ENCODE measurements around the gene PLAAT5. TPM values are rescaled to one million over a fixed set of nuclear protein-coding genes. Genes with fewer than 3 reads are reported as not detected.

PLAAT5 gene
- total and polyA plus RNA-seq, 2 donors (not counting 3 experiments of a cell fraction or from before 2014, with no cell fraction given): not detected

DNA sequence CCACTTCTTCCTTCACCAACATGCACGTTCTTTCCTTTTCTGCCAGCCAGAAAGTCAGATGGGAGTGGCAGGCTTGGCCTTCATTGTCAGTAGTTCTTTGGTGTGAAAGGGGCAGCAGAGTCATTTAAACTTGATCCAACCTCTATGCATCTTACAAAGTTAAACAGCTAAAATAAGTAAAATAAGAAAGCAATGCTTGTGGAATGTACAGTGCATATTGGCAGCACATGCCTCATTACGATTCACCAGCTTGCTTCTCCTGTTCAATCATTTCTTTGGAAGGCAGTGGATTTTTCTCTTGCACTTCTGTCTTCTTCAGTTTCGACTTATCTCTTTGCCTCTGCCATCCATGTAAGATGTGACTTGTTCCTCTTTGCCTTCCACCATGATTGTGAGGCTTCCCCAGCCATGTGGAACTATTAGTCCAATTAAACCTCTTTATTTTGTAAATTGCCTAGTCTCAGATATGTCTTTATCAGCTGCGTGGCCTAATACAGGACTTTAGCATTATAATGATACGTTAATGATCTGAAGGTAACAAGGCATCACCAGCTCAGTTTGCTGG lies 29.7 kb upstream of the PLAAT5 start:
- Histone ChIP-seq H3K4me2 (ENCODE audit: insufficient read depth, low read length) (no peak overlapping the region), H3K27ac (ENCODE audit: insufficient read depth, low read depth, low read length) (no peak overlapping the region), H3K4me3 (replicated peaks in 1 of 3; ENCODE audit: insufficient read depth in 1 of 3, low read depth in 1 of 3, low read length in 3 of 3) (no peak overlapping the region), H3K27me3 (ENCODE audit: control insufficient read depth in 2 of 2, insufficient read depth in 2 of 2, low read length in 2 of 2) (peaks cover 0 to 7% of the 10 kb centered on the region in 2 experiments), H3K9ac (replicated peaks; ENCODE audit: extremely low read depth, insufficient read depth, low read length) (no peak overlapping the region), H3K79me2 (ENCODE audit: control insufficient read depth, insufficient read depth, low read length) (no peaks in the 10 kb centered on the region), H2AFZ (ENCODE audit: low read depth, low read length) (no peak overlapping the region), H3K9me1 (replicated peaks; ENCODE audit: control insufficient read depth, extremely low read depth, insufficient read depth, low read length) (no peaks in the 10 kb centered on the region), H3K4me1 (ENCODE audit: control insufficient read depth, extremely low read depth, insufficient read depth, low read length) (no peaks in the 10 kb centered on the region), H3K36me3 (ENCODE audit: control insufficient read depth in 2 of 2, extremely low read depth in 1 of 2, insufficient read depth in 2 of 2, low read length in 2 of 2) (no peaks in the 10 kb centered on the region), H4K20me1 (replicated peaks; ENCODE audit: control insufficient read depth, extremely low read depth, insufficient read depth, low read length) (no peaks in the 10 kb centered on the region), H3K9me3 (replicated peaks; ENCODE audit: control insufficient read depth, insufficient read depth, low read length) (no peaks in the 10 kb centered on the region)
- FAIRE-seq (no peak), DNase-seq (ENCODE audit: low read depth, low spot score) (no peak)
- intact Hi-C loops (cut with micrococcal nuclease) (no loop called here), dilution Hi-C loops (cut with MboI; ENCODE audit: extremely low pct_ligation_motif_present, low sequenced_read_pairs) (no loop called here)
- ChIA-PET CTCF (no interaction called here), POLR2A (no interaction called here)
- TF ChIP-seq GATA2 (IDR thresholded peaks at IDR 0.05; ENCODE audit: insufficient read depth, insufficient read length, low read depth, low read length) (no peak), POLR2A (IDR thresholded peaks at IDR 0.05; ENCODE audit: low read depth, low read length) (no peak), JUN (IDR thresholded peaks at IDR 0.05; ENCODE audit: borderline replicate concordance, insufficient read depth, insufficient read length, low read depth) (no peak), POLR2AphosphoS5 (IDR thresholded peaks at IDR 0.05; ENCODE audit: insufficient read depth, low read depth, low read length) (no peak), FOS (IDR thresholded peaks at IDR 0.05; ENCODE audit: borderline replicate concordance, insufficient read depth, low read length) (no peak), EZH2 (IDR thresholded peaks at IDR 0.05; ENCODE audit: borderline replicate concordance, low read depth, low read length, severe bottlenecking) (no peak), MYC (IDR thresholded peaks at IDR 0.05; ENCODE audit: low read depth, low read length) (no peak)
- TF ChIP-seq, protein P1, sequence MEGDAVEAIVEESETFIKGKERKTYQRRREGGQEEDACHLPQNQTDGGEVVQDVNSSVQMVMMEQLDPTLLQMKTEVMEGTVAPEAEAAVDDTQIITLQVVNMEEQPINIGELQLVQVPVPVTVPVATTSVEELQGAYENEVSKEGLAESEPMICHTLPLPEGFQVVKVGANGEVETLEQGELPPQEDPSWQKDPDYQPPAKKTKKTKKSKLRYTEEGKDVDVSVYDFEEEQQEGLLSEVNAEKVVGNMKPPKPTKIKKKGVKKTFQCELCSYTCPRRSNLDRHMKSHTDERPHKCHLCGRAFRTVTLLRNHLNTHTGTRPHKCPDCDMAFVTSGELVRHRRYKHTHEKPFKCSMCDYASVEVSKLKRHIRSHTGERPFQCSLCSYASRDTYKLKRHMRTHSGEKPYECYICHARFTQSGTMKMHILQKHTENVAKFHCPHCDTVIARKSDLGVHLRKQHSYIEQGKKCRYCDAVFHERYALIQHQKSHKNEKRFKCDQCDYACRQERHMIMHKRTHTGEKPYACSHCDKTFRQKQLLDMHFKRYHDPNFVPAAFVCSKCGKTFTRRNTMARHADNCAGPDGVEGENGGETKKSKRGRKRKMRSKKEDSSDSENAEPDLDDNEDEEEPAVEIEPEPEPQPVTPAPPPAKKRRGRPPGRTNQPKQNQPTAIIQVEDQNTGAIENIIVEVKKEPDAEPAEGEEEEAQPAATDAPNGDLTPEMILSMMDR (IDR thresholded peaks at IDR 0.05; ENCODE audit: extremely low read depth in 1 of 2, insufficient read depth in 1 of 2, low read depth in 1 of 2, low read length in 2 of 2): no peak
- TF ChIP-seq, protein P2, sequence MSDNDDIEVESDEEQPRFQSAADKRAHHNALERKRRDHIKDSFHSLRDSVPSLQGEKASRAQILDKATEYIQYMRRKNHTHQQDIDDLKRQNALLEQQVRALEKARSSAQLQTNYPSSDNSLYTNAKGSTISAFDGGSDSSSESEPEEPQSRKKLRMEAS (IDR thresholded peaks at IDR 0.05; ENCODE audit: insufficient read depth, insufficient read length): no peak
- BruUV-seq (replicated peaks): no TSS peak
